ENCODE data around the gene TEX50.
"Not testable (repeated sequence)": the region's sequence is repeated elsewhere in the genome, so short reads cannot be mapped to it uniquely, and the experiment has no call there.

Gene TEX50

GRCh38 chr1:173635116-173635515 is at the start of gene TEX50:
TEX50 (plus strand) TSS chr1:173635338; CDS start chr1:173635522, 184 bp downstream.
- no peak for DNase-seq (ENCODE audit: low read depth)
- Histone ChIP-seq H3K4me1 (ENCODE audit: control insufficient read depth, insufficient read depth, low read length) (no peaks in the 10 kb centered on the region), H3K27me3 (replicated peaks; ENCODE audit: control insufficient read depth, insufficient read depth, low read length) (no peaks in the 10 kb centered on the region), H3K9me3 (ENCODE audit: control insufficient read depth, low read length) (peaks cover 11% of the 10 kb centered on the region), H3K36me3 (ENCODE audit: control insufficient read depth, insufficient read depth, low read length, severe bottlenecking) (no peaks in the 10 kb centered on the region), H3K9ac (ENCODE audit: low read length) (no peak within 1 kb of the TSS), H3K4me3 (ENCODE audit: low read length) (no peak within 1 kb of the TSS)

- no peak overlapping the region for H3K9ac ChIP-seq (ENCODE audit: low read length)
- H3K4me1 ChIP-seq (ENCODE audit: control insufficient read depth, insufficient read depth, low read length): no peaks in the 10 kb centered on the region
- no peak overlapping the region for H3K4me3 ChIP-seq (ENCODE audit: low read length)
- peak; percentile 6 for DNase-seq (ENCODE audit: low read depth)
- no peaks in the 10 kb centered on the region for H3K36me3 ChIP-seq (ENCODE audit: control insufficient read depth, insufficient read depth, low read length, severe bottlenecking)
- no peaks in the 10 kb centered on the region for H3K9me3 ChIP-seq (ENCODE audit: control insufficient read depth, low read length)
- no peaks in the 10 kb centered on the region for H3K27me3 ChIP-seq (replicated peaks; ENCODE audit: control insufficient read depth, insufficient read depth, low read length)
Measured at GRCh38 chr1:173590557-173590956, 44.6 kb upstream of the TEX50 start.

GRCh38 chr1:173591138-173591537 is 44.0 kb upstream of the TEX50 start:
- not testable (repeated sequence) for H3K36me3 ChIP-seq (ENCODE audit: control insufficient read depth, insufficient read depth, low read length, severe bottlenecking); H3K27me3 ChIP-seq (replicated peaks; ENCODE audit: control insufficient read depth, insufficient read depth, low read length); H3K9ac ChIP-seq (ENCODE audit: low read length)

GRCh38 chr1:173596097-173596825 is 38.9 kb upstream of the TEX50 start:
- no peak overlapping the region for H3K4me3 ChIP-seq (ENCODE audit: low read length)
- H3K36me3 ChIP-seq (ENCODE audit: control insufficient read depth, insufficient read depth, low read length, severe bottlenecking): no peaks in the 10 kb centered on the region
- peaks cover 19% of the 10 kb centered on the region for H3K9me3 ChIP-seq (ENCODE audit: control insufficient read depth, low read length)
- no peaks in the 10 kb centered on the region for H3K27me3 ChIP-seq (replicated peaks; ENCODE audit: control insufficient read depth, insufficient read depth, low read length)
- H3K4me1 ChIP-seq (ENCODE audit: control insufficient read depth, insufficient read depth, low read length): no peaks in the 10 kb centered on the region
- DNase-seq (ENCODE audit: low read depth): no peak
- no peak overlapping the region for H3K9ac ChIP-seq (ENCODE audit: low read length)

More at GRCh38 chr1:173591138-173591537, 44.0 kb upstream of the TEX50 start:
- not testable (repeated sequence) for H3K4me1 ChIP-seq (ENCODE audit: control insufficient read depth, insufficient read depth, low read length); DNase-seq (ENCODE audit: low read depth); H3K4me3 ChIP-seq (ENCODE audit: low read length); H3K9me3 ChIP-seq (ENCODE audit: control insufficient read depth, low read length)

GRCh38 chr1:173601588-173601987 is 33.5 kb upstream of the TEX50 start:
- no peaks in the 10 kb centered on the region for H3K27me3 ChIP-seq (replicated peaks; ENCODE audit: control insufficient read depth, insufficient read depth, low read length)
- H3K9me3 ChIP-seq (ENCODE audit: control insufficient read depth, low read length): peaks cover 10% of the 10 kb centered on the region
- no peaks in the 10 kb centered on the region for H3K4me1 ChIP-seq (ENCODE audit: control insufficient read depth, insufficient read depth, low read length)
- H3K4me3 ChIP-seq (ENCODE audit: low read length): no peak overlapping the region
- DNase-seq (ENCODE audit: low read depth): no peak
- H3K36me3 ChIP-seq (ENCODE audit: control insufficient read depth, insufficient read depth, low read length, severe bottlenecking): no peaks in the 10 kb centered on the region
- H3K9ac ChIP-seq (ENCODE audit: low read length): no peak overlapping the region

- H3K9ac ChIP-seq (ENCODE audit: low read length): peak within 1 kb of the TSS; percentile 36
- no peak for DNase-seq (ENCODE audit: low read depth)
- H3K4me3 ChIP-seq (ENCODE audit: low read length): peak within 1 kb of the TSS; percentile 71
- no peaks in the 10 kb centered on the region for H3K36me3 ChIP-seq (ENCODE audit: control insufficient read depth, insufficient read depth, low read length, severe bottlenecking)
- no peaks in the 10 kb centered on the region for H3K4me1 ChIP-seq (ENCODE audit: control insufficient read depth, insufficient read depth, low read length)
- H3K9me3 ChIP-seq (ENCODE audit: control insufficient read depth, low read length): no peaks in the 10 kb centered on the region
- H3K27me3 ChIP-seq (replicated peaks; ENCODE audit: control insufficient read depth, insufficient read depth, low read length): no peaks in the 10 kb centered on the region
Measured at GRCh38 chr1:173603056-173603591, 32.0 kb upstream of the TEX50 start, which contains the start of gene SLC9C2. SLC9C2 (minus strand) TSS chr1:173603072; CDS start chr1:173601776, 1,296 bp downstream.

GRCh38 chr1:173608503-173609216 is 26.5 kb upstream of the TEX50 start:
- Histone ChIP-seq H3K9ac (ENCODE audit: low read length) (no peak overlapping the region), H3K4me1 (ENCODE audit: control insufficient read depth, insufficient read depth, low read length) (no peaks in the 10 kb centered on the region), H3K27me3 (replicated peaks; ENCODE audit: control insufficient read depth, insufficient read depth, low read length) (no peaks in the 10 kb centered on the region), H3K36me3 (ENCODE audit: control insufficient read depth, insufficient read depth, low read length, severe bottlenecking) (no peaks in the 10 kb centered on the region), H3K9me3 (ENCODE audit: control insufficient read depth, low read length) (no peaks in the 10 kb centered on the region), H3K4me3 (ENCODE audit: low read length) (no peak overlapping the region)
- no peak for DNase-seq (ENCODE audit: low read depth)

GRCh38 chr1:173613086-173613485 is 22.1 kb upstream of the TEX50 start:
- not testable (repeated sequence) for H3K36me3 ChIP-seq (ENCODE audit: control insufficient read depth, insufficient read depth, low read length, severe bottlenecking); H3K4me3 ChIP-seq (ENCODE audit: low read length); H3K4me1 ChIP-seq (ENCODE audit: control insufficient read depth, insufficient read depth, low read length); H3K9ac ChIP-seq (ENCODE audit: low read length); H3K9me3 ChIP-seq (ENCODE audit: control insufficient read depth, low read length); H3K27me3 ChIP-seq (replicated peaks; ENCODE audit: control insufficient read depth, insufficient read depth, low read length); DNase-seq (ENCODE audit: low read depth)

- H3K36me3 ChIP-seq (ENCODE audit: control insufficient read depth, insufficient read depth, low read length, severe bottlenecking): no peaks in the 10 kb centered on the region
- DNase-seq (ENCODE audit: low read depth): no peak
- no peaks in the 10 kb centered on the region for H3K4me1 ChIP-seq (ENCODE audit: control insufficient read depth, insufficient read depth, low read length)
- peaks cover 22% of the 10 kb centered on the region for H3K9me3 ChIP-seq (ENCODE audit: control insufficient read depth, low read length)
- H3K4me3 ChIP-seq (ENCODE audit: low read length): no peak overlapping the region
- H3K9ac ChIP-seq (ENCODE audit: low read length): no peak overlapping the region
- H3K27me3 ChIP-seq (replicated peaks; ENCODE audit: control insufficient read depth, insufficient read depth, low read length): no peaks in the 10 kb centered on the region
Measured at GRCh38 chr1:173616859-173617258, 18.3 kb upstream of the TEX50 start.

- Histone ChIP-seq H3K4me1 (ENCODE audit: control insufficient read depth, insufficient read depth, low read length) (no peaks in the 10 kb centered on the region), H3K4me3 (ENCODE audit: low read length) (no peak overlapping the region), H3K27me3 (replicated peaks; ENCODE audit: control insufficient read depth, insufficient read depth, low read length) (no peaks in the 10 kb centered on the region), H3K36me3 (ENCODE audit: control insufficient read depth, insufficient read depth, low read length, severe bottlenecking) (no peaks in the 10 kb centered on the region), H3K9ac (ENCODE audit: low read length) (no peak overlapping the region), H3K9me3 (ENCODE audit: control insufficient read depth, low read length) (no peaks in the 10 kb centered on the region)
- no peak for DNase-seq (ENCODE audit: low read depth)
Measured at GRCh38 chr1:173627269-173627668, 7.9 kb upstream of the TEX50 start.

- DNase-seq (ENCODE audit: low read depth): no peak
- H3K27me3 ChIP-seq (replicated peaks; ENCODE audit: control insufficient read depth, insufficient read depth, low read length): no peaks in the 10 kb centered on the region
- no peak overlapping the region for H3K9ac ChIP-seq (ENCODE audit: low read length)
- H3K36me3 ChIP-seq (ENCODE audit: control insufficient read depth, insufficient read depth, low read length, severe bottlenecking): no peaks in the 10 kb centered on the region
- H3K4me1 ChIP-seq (ENCODE audit: control insufficient read depth, insufficient read depth, low read length): no peaks in the 10 kb centered on the region
- H3K4me3 ChIP-seq (ENCODE audit: low read length): no peak overlapping the region
- H3K9me3 ChIP-seq (ENCODE audit: control insufficient read depth, low read length): no peaks in the 10 kb centered on the region
Measured at GRCh38 chr1:173628888-173629287, 6.2 kb upstream of the TEX50 start.

Data from adipocyte (in vitro differentiated cells).